AG09309 (cell line): ENCODE data around the gene SLC35B4.

Experiments used
- DNase-seq: peaks from one replicate; pipeline ENCODE4 v3.0.0-alpha.2; 2010; ENCODE audit warnings: low read depth
- H3K4me3 ChIP-seq: 2 replicates; pipeline ENCODE4 v1.5.1; 2011; ENCODE audit warnings: mild to moderate bottlenecking, low read depth, low read length, moderate library complexity; ENCODE audit not compliant: control insufficient read depth
- CTCF ChIP-seq: IDR thresholded peaks from 2 replicates; pipeline ENCODE4 v1.5.1; 2011; ENCODE audit warnings: mild to moderate bottlenecking, low read depth, low read length, inconsistent platforms; ENCODE audit not compliant: insufficient read depth, control insufficient read depth; ENCODE audit errors: missing control alignments

The SLC35B4 gene

GRCh38 chr7:134316539-134317344 is at the start of gene SLC35B4:
SLC35B4 (minus strand) TSS chr7:134316930; CDS start chr7:134316751, 179 bp downstream.
- peak; percentile 77 for DNase-seq
- peak; percentile 30 for TF ChIP-seq CTCF
- peak within 1 kb of the TSS; percentile 86 for H3K4me3 ChIP-seq

GRCh38 chr7:134366481-134366880 is 49.8 kb upstream of the SLC35B4 start:
- TF ChIP-seq CTCF, result no peak
- no peak for DNase-seq

GRCh38 chr7:134365341-134366054 is 48.8 kb upstream of the SLC35B4 start:
- peak; percentile 63 for DNase-seq
- no peak overlapping the region for H3K4me3 ChIP-seq
- TF ChIP-seq CTCF, result no peak

More at GRCh38 chr7:134366481-134366880, 49.8 kb upstream of the SLC35B4 start:
- no peak overlapping the region for H3K4me3 ChIP-seq

GRCh38 chr7:134364619-134365037 is 47.9 kb upstream of the SLC35B4 start:
- peak; percentile 28 for DNase-seq
- TF ChIP-seq CTCF, result no peak
- no peak overlapping the region for H3K4me3 ChIP-seq

GRCh38 chr7:134362587-134363483 is 46.1 kb upstream of the SLC35B4 start:
- peak; percentile 18 for DNase-seq
- no peak overlapping the region for H3K4me3 ChIP-seq
- no peak for TF ChIP-seq CTCF
